SK-N-SH treated with all-trans-retinoic acid at 6 μM for 48 hours (cell line): Measurements from ENCODE around the gene CCL17.

Source experiments
- ARNTL ChIP-seq: fragments of 450-650 bp; formaldehyde crosslinking; IDR thresholded peaks from 2 replicates; pipeline ENCODE4 v1.5.0; 2020; ENCODE audit warnings: low read depth, mild to moderate bottlenecking, moderate library complexity, borderline replicate concordance
- ESRRG ChIP-seq: fragments of 250-450 bp; sonication (Bioruptor Pico); IDR thresholded peaks from 2 replicates; pipeline ENCODE4 v1.6.1; 2021; ENCODE audit warnings: mild to moderate bottlenecking
- GLIS3 ChIP-seq: fragments of 250-450 bp; sonication (Bioruptor Pico); IDR thresholded peaks from 2 replicates; pipeline ENCODE4 v1.5.0; 2020; ENCODE audit warnings: mild to moderate bottlenecking, moderate library complexity
- ISL1 ChIP-seq: fragments of 250-450 bp; sonication (Bioruptor Pico); IDR thresholded peaks from 2 replicates; pipeline ENCODE4 v2.1.2; 2022; ENCODE audit warnings: mild to moderate bottlenecking, moderate library complexity
- PATZ1 ChIP-seq: fragments of 250-450 bp; sonication (Bioruptor Pico); IDR thresholded peaks from 2 replicates; pipeline ENCODE4 v1.8.0; 2020; ENCODE audit warnings: mild to moderate bottlenecking, moderate library complexity, borderline replicate concordance
- RARB ChIP-seq: fragments of 250-450 bp; sonication (Bioruptor Pico); IDR thresholded peaks from 2 replicates; pipeline ENCODE4 v1.8.0; 2021; ENCODE audit warnings: mild to moderate bottlenecking, moderate library complexity
- SNAI2 ChIP-seq: fragments of 250-450 bp; sonication (Bioruptor Pico); IDR thresholded peaks from 2 replicates; pipeline ENCODE4 v1.5.0; 2020; ENCODE audit warnings: mild to moderate bottlenecking, moderate library complexity
- ZFP30 ChIP-seq: fragments of 450-650 bp; formaldehyde crosslinking; IDR thresholded peaks from 2 replicates; pipeline ENCODE4 v1.5.0; 2022; ENCODE audit warnings: mild to moderate bottlenecking, moderate library complexity
- ZNF565 ChIP-seq: fragments of 450-650 bp; formaldehyde crosslinking; conservative IDR thresholded peaks from 2 replicates; pipeline ENCODE4 v1.5.0; 2020; ENCODE audit warnings: low read depth, mild to moderate bottlenecking, moderate library complexity

DNA sequence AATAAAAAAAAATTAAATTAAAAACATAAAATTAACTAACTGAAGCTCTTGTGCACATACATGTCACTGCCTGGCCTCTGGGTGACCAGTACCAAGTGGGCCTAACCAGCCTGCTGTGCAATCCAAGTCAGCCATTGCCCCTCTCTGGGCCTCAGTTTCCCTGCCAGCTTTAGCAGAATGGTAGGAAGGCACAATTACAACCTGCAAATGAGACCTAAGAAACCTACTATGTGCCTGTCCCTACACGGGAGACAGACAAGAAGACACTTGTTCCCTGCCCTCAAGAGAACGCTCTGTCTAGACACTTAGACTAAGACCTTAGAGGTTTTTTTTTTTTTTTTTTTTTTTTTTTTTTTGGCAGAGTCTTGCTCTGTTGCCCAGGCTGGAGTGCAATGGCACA lies 40.9 kb downstream of the CCL17 start:
- TF ChIP-seq PATZ1 (CRISPR knock-in tag) = no peak
- no peak for TF ChIP-seq ZFP30 (CRISPR knock-in tag)
- TF ChIP-seq GLIS3 (CRISPR knock-in tag) = no peak
- no peak for TF ChIP-seq ISL1 (CRISPR knock-in tag)
- TF ChIP-seq SNAI2 (CRISPR knock-in tag) = no peak
- TF ChIP-seq ARNTL = no peak
- no peak for TF ChIP-seq RARB (CRISPR knock-in tag)
- no peak for TF ChIP-seq ESRRG
- TF ChIP-seq ZNF565 (CRISPR knock-in tag) = no peak
